ENCODE data around the gene CADM2. TPM values are rescaled to one million over a fixed set of nuclear protein-coding genes. Genes with fewer than 3 reads are reported as not detected.

Gene CADM2
- total RNA-seq, 1 donor from 2014 or later: not detected

DNA sequence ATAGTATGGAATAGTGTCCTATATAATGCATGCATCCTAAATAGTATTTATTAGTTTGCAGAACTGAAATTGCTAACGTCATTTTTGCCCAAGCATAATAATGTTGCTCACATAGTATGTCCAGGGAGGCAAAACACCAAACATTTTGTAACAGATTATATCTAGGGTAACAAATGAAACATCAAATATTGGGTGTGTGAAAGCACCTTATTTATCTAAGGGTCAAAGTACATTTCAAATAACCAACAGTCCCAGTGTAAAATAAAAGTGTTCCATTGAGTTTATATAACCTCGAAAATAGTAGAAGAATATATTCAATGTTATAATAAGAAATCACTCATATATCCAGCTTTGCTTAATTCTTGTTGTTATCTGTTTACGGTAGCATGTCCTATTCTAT lies 363.1 kb downstream of the CADM2 start:
- no peak for DNase-seq (ENCODE audit: low read depth)

GRCh38 chr3:85330071-85330470 lies 371.3 kb downstream of the CADM2 start:
- DNase-seq (ENCODE audit: low read depth): no peak

DNA sequence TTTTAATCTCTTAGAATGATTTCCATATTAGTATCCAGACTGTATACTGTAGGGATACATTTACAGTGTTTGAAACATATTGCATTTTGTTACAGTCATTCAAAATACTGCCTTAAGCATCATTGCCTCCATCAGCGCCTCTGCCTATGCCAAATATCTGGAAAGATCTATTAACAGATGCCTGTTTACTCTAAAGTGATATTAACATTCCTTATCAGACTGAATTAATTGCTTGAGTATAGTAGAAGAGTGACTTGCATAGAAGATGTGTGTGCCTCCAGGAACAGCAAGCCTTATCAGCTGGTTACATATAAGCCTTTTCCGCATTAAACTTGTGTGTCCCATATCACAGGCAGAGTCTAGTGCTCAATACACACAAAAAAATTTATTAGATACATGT lies 379.1 kb downstream of the CADM2 start:
- no peak for DNase-seq (ENCODE audit: low read depth)

DNA sequence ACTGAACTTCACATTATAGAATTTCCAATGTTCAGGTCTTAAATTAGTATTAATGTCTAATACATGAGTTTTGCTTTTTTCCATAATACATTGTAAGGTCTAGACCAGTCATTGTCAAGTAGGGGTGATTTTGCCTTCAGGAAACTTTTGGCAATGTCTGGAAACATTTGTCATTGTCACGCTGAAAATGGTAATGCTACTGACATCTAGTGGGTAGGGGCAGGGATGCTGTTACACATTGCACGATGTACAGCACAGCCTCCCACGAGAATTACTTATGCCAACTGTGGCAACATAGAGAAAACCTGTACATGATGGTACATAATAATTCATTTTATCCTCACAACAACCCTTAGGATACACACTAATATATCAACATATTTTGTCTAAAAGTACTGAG lies 384.1 kb downstream of the CADM2 start:
- no peak for DNase-seq (ENCODE audit: low read depth)

DNA sequence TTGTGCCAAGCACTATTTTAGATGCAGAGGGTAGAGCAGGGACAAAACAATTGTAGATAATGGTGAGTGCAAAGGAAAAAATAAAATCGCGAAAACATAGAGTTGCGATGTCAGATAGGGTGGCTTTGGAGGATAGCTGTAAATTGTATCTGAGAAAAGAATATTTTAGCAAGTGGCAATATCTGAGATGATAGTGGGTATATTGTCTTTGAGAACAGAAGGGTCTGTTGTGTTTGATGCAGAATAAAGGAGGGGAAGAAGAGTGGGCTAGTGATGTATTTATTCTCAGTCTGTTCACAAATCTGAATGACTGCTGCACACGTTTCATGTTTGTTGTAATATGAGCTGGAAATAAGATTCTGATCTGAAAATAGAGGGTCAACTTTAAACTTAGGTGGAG lies 396.8 kb downstream of the CADM2 start:
- DNase-seq (ENCODE audit: low read depth): no peak

DNA sequence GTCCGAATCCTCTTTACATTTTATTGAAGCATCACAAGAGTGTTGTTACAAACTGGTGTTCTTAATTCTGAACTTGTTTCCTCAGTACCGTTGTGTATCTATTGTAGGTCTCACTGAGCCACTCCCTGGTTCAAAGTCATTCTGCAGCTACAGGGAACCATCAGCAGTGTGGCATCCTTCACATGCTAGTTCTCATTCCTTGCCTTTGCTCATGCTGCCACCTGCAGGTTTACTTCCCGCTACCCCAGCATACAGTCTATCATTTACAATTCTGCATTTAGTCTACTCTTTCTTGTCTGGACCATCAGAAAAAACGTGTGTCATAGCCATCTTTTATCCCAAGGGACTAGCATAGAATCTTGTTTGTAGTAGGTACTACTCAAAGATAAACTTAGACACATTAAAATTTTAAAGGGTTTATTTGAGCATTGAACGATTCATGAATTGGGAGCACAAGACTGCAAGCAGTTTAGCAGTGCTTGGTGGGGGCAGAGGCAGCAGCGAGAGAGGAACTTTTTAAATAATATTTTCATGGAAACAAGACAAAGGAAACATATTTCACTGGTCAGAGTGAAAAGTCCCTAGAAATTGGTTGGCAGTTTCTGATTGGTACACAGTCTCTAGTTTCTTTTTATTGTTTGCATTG lies 402.1 kb downstream of the CADM2 start:
- peak; percentile 22 for DNase-seq (ENCODE audit: low read depth)

GRCh38 chr3:85364296-85364909 lies 405.6 kb downstream of the CADM2 start:
- no peak for DNase-seq (ENCODE audit: low read depth)

GRCh38 chr3:85370341-85370740 lies 411.6 kb downstream of the CADM2 start:
- no peak for DNase-seq (ENCODE audit: low read depth)

DNA sequence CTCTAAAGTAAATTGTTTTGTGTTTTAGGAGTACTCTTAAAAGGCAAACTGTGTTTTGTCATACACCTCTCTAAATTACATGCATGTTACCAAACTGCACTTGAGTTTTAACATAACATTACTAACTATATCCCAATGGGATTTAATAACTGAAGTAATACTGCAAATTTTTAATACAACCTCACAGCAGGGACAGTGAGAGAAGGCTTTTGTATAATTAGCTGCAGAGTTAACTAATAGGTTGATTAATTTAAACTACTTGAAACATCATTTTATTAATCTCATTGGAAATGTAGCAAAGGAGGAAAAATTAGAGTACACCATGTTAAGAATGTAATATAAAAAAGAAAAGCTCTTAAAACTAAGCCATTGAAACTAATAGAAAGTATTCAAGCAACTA lies 417.3 kb downstream of the CADM2 start:
- DNase-seq (ENCODE audit: low read depth): no peak

GRCh38 chr3:85377115-85377514 lies 418.3 kb downstream of the CADM2 start:
- DNase-seq (ENCODE audit: low read depth): no peak

DNA sequence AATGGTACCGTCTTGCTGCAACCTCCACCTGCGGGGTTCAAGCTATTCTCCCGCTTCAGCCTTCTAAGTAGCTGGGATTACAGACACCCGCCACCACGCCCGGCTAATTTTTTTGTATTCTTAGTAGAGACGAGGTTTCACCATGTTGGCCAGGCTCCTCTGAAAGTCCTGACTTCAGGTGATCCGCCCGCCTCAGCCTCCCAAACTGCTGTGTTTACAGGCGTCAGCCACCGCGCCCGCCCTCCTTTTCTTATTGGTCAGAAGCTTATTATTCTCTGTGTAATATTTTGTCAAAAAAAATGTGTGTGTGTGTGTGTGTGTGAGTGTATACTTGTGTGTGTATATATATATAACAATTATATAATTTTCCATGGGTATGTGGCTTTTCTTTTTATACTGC lies 425.6 kb downstream of the CADM2 start:
- no peak for DNase-seq (ENCODE audit: low read depth)

- DNase-seq (ENCODE audit: low read depth): no peak
Observed at GRCh38 chr3:85387913-85388505, 429.2 kb downstream of the CADM2 start.

DNA sequence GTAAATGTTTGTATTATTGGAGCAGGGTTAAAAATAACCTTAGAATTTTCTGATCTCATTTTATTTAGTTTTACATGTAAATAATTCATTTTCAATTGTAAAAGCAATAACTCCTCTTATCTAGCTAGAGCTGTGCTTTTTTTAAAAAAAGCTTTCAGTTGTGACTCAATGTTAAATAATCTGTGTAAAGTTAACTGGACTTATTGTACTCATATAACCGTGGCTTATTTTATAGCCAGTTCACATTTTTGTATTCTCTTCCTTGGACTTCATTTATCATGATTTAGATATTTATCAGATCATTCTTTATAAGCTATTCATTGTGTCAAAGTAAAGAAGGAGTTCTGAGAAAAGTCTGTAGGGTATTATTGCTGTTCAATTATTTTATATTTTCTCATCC lies 435.6 kb downstream of the CADM2 start:
- DNase-seq (ENCODE audit: low read depth): no peak

GRCh38 chr3:85397434-85397833 lies 438.6 kb downstream of the CADM2 start:
- DNase-seq (ENCODE audit: low read depth): no peak

- DNase-seq (ENCODE audit: low read depth): no peak
Observed at GRCh38 chr3:85426121-85426520, 467.3 kb downstream of the CADM2 start.

DNA sequence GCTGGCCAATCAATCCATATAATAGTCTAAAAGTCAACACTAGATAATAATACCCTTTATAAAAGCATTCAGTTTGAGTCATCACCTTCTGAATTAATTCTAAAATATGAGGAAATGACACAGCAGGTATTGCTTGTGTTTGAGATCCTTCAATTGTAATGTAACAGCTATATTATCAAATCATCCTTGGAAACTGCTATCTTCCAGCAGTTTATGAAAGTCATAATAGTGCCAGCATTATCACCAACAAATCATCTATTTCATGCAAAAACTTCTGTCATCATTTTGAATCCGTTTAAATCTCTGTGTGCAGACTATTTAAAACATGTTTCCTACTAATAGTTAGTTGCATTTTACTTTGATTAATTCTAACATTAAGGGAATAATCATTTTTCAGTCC lies 468.7 kb downstream of the CADM2 start:
- no peak for DNase-seq (ENCODE audit: low read depth)

DNA sequence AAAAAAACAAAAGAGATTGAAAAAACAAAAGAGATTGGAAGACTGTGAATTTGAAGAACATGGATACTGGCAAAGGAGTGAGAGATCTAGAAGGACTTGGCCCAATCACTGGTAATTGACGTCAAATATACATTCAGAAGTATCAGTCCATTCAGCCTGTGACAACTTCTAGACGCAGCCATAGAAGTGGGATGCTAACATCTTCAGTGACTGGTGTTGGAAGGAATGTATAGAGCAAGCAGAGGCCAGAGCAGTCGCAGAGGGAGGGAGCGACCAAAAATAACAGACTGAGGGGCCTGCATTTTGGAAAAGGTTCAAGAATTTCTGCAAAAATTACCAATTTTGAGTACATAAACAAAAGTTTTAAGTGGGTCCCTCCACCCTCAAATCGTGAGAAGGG lies 473.3 kb downstream of the CADM2 start:
- DNase-seq (ENCODE audit: low read depth): no peak

DNA sequence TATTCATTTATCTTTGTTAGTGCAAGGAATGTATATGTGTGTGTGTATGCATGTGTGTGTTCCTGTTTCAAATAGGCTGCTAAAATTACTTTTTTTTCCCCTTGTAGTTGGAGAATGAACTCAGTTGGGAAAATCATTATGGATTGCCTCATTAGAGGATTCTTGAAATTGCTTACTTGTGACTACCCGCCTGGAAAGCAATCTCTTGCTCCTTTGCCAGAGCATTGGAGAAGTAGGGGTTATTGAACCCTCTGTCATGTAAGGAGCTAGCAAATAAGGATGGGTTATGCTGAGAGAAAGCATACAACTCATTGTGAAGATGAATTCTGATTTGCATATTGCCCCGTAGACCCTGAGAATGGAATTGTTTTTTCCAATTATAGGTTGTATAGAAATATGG lies 474.5 kb downstream of the CADM2 start:
- peak; percentile 4 for DNase-seq (ENCODE audit: low read depth)

GRCh38 chr3:85455561-85456200 lies 496.9 kb downstream of the CADM2 start:
- DNase-seq (ENCODE audit: low read depth): no peak

DNA sequence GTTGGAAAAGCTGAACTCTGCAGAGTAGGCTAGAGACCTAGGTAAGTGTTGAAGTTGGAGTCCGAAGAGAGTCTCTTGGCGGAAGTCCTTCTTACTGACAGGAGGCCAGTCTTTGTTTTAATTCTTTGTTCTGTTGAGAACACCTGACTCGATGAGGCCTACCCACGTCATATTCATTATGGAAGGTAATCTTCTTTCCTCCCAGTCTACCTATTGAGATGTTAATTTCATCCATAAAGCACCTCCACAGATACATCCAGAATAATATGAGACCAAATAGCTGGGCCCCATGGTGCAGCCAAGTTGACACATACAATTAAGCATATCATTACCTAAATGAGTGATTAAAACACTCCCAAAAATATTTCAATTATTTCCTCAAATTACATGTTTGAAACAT lies 515.5 kb downstream of the CADM2 start:
- DNase-seq (ENCODE audit: low read depth): no peak

GRCh38 chr3:85475346-85475745 lies 516.6 kb downstream of the CADM2 start:
- no peak for DNase-seq (ENCODE audit: low read depth)

DNA sequence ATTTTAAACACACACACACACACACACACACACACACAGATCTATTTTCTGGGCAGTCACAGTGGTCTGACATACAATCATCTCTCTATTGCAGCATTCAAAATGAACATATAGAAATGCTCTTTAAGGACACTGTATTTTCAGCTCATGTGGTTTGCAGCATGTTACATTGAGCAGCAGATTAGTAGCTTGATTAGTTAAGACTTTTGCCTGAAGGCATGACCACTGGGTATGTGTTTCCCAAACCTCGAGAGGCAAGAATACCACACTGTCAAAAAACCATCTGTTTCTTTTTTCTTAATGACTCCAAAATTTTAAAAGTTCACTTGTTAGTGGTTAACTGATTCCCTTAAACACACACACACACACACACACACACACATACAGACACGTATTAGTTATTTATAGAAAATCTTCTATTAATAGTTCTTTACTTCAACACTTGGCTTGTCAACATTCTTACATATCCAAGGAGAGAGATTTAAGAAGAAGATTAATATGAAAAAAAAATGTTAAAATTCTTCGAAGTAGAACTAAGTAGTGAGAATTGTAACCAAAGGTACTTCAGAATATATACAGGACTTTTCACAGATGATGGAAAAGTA lies 518.2 kb downstream of the CADM2 start:
- no peak for DNase-seq (ENCODE audit: low read depth)

Data from renal cortical epithelial cell (primary cell).